OCI-LY7 (cell line): Measurements from ENCODE around the gene HELZ.

Experiments used
- CTCF ChIP-seq: fragments of 200-600 bp; sonication (generic); conservative IDR thresholded peaks from 2 replicates; pipeline ENCODE4 v1.5.1; 2014; ENCODE audit warnings: mild to moderate bottlenecking, antibody characterized with exemption, low read length, moderate library complexity, mixed read lengths
- EZH2phosphoT487 ChIP-seq: fragments of 200-600 bp; sonication (generic); IDR thresholded peaks from 2 replicates; pipeline ENCODE4 v1.6.1; 2018; ENCODE audit warnings: low read depth, borderline replicate concordance, mild to moderate bottlenecking, mixed run types, antibody characterized with exemption, low read length, moderate library complexity, mixed read lengths

- TF ChIP-seq CTCF = no peak
- TF ChIP-seq EZH2phosphoT487 = no peak
These were observed 148.4 kb downstream of the HELZ start for GRCh38 chr17:67096609-67097008.
